HEK293T (cell line): ENCODE data around the gene CASS4.

Experiments
- CTCF ChIA-PET: fragments of 350-600 bp; formaldehyde crosslinking; extraction: SDS; loops from one replicate; lab custom pipeline; 2021; ENCODE audit warnings: antibody characterized with exemption, inconsistent platforms; lab: Yijun Ruan, JAX
- POLR2A ChIA-PET: fragments of 350-600 bp; formaldehyde crosslinking; extraction: SDS; loops from one replicate; lab custom pipeline; 2020; ENCODE audit warnings: antibody characterized with exemption, inconsistent platforms; lab: Yijun Ruan, JAX
- DNase-seq: peaks from one replicate; pipeline ENCODE4 v3.0.0; 2012; ENCODE audit warnings: mixed read lengths; ENCODE audit errors: extremely low spot score
- ARNT ChIP-seq: fragments of 450-650 bp; IDR thresholded peaks from 2 replicates; pipeline ENCODE4 v1.6.1; 2017; ENCODE audit warnings: mild to moderate bottlenecking
- BHLHE40 ChIP-seq: fragments of 450-650 bp; IDR thresholded peaks from 2 replicates; pipeline ENCODE4 v1.6.1; 2016; ENCODE audit warnings: mild to moderate bottlenecking, moderate library complexity, borderline replicate concordance
- CTBP1 ChIP-seq: fragments of 450-650 bp; IDR thresholded peaks from 2 replicates; pipeline ENCODE4 v1.6.1; 2016; ENCODE audit warnings: borderline replicate concordance
- ELF4 ChIP-seq: fragments of 450-650 bp; IDR thresholded peaks from 2 replicates; pipeline ENCODE4 v1.6.1; 2017; ENCODE audit warnings: antibody characterized with exemption
- FOXA1 ChIP-seq: fragments of 450-650 bp; IDR thresholded peaks from 2 replicates; pipeline ENCODE4 v1.6.1; 2016; ENCODE audit warnings: mild to moderate bottlenecking
- FOXK2 ChIP-seq: fragments of 450-650 bp; IDR thresholded peaks from 2 replicates; pipeline ENCODE4 v1.6.1; 2016; ENCODE audit warnings: mild to moderate bottlenecking
- FOXM1 ChIP-seq: fragments of 450-650 bp; IDR thresholded peaks from 2 replicates; pipeline ENCODE4 v1.6.1; 2017; ENCODE audit warnings: mild to moderate bottlenecking, borderline replicate concordance
- HDGF ChIP-seq: fragments of 450-650 bp; IDR thresholded peaks from 2 replicates; pipeline ENCODE4 v1.6.1; 2017; ENCODE audit warnings: antibody characterized with exemption, borderline replicate concordance
- L3MBTL2 ChIP-seq: fragments of 450-650 bp; conservative IDR thresholded peaks from 2 replicates; pipeline ENCODE4 v1.6.1; 2016; ENCODE audit warnings: mild to moderate bottlenecking
- LEF1 ChIP-seq: fragments of 450-650 bp; IDR thresholded peaks from 2 replicates; pipeline ENCODE4 v1.6.1; 2017; ENCODE audit warnings: mild to moderate bottlenecking, borderline replicate concordance
- NFRKB ChIP-seq: fragments of 450-650 bp; IDR thresholded peaks from 2 replicates; pipeline ENCODE4 v1.6.1; 2016; ENCODE audit warnings: mild to moderate bottlenecking, moderate library complexity
- SP1 ChIP-seq: fragments of 450-650 bp; IDR thresholded peaks from 2 replicates; pipeline ENCODE4 v1.6.1; 2017
- SUZ12 ChIP-seq: fragments of 450-650 bp; IDR thresholded peaks from 2 replicates; pipeline ENCODE4 v1.6.1; 2016; ENCODE audit warnings: mild to moderate bottlenecking
- TARDBP ChIP-seq: fragments of 450-650 bp; IDR thresholded peaks from 2 replicates; pipeline ENCODE4 v1.6.1; 2016
- ZNF384 ChIP-seq: fragments of 450-650 bp; IDR thresholded peaks from 2 replicates; pipeline ENCODE4 v1.6.1; 2016
- TF ChIP-seq, protein P1 (sequence below): fragments of 450-650 bp; IDR thresholded peaks from 2 replicates; pipeline ENCODE4 v1.6.1; 2016

The CASS4 gene

DNA sequence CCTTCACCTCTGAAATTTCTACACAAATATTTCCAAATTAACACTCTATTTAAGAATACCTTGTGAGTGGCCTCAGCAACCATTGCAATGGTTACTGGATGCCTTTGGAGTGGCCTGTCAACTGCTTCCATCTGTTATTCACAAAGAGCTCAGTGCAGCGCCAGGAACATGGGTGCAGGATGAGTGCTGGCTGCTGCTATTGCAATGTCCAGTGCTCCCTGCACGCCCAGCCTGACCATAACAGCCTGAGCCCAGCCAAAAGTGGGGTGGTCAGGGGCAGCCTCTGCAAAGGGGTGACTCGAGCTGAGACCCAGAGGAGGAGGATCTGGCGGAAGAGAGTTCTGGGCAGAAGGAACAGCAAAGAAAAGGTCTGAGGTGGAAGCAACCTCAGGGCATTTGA is 18.4 kb downstream of the CASS4 start:
- TF ChIP-seq LEF1 = no peak
- TF ChIP-seq, protein P1, sequence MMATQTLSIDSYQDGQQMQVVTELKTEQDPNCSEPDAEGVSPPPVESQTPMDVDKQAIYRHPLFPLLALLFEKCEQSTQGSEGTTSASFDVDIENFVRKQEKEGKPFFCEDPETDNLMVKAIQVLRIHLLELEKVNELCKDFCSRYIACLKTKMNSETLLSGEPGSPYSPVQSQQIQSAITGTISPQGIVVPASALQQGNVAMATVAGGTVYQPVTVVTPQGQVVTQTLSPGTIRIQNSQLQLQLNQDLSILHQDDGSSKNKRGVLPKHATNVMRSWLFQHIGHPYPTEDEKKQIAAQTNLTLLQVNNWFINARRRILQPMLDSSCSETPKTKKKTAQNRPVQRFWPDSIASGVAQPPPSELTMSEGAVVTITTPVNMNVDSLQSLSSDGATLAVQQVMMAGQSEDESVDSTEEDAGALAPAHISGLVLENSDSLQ = no peak
- TF ChIP-seq FOXM1 = no peak
- no peak for TF ChIP-seq TARDBP
- no peak for TF ChIP-seq ARNT
- TF ChIP-seq L3MBTL2 = no peak
- CTCF ChIA-PET = no interaction called here
- no peak for DNase-seq
- POLR2A ChIA-PET = no interaction called here

DNA sequence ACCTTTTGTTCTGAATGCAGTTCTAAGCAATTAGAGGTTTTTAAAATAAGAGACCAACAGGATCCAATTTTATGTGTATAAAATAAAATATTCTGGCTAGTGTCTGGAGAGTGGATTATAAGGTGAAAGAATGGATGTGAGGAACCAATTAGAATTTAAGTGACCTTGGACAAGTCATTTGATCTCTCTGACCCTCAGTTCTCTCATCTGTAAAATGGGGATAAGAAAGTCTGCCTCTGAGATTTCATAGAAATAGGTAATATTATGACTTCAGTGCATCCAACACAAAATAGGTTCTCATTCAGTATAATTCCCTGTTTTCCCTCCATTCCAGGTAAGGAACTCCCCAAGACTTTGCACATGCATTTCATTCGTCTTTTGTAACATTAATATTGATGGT is 18.9 kb downstream of the CASS4 start:
- no peak for DNase-seq
- ChIA-PET CTCF (no interaction called here), POLR2A (no interaction called here)
- TF ChIP-seq SP1 = no peak

DNA sequence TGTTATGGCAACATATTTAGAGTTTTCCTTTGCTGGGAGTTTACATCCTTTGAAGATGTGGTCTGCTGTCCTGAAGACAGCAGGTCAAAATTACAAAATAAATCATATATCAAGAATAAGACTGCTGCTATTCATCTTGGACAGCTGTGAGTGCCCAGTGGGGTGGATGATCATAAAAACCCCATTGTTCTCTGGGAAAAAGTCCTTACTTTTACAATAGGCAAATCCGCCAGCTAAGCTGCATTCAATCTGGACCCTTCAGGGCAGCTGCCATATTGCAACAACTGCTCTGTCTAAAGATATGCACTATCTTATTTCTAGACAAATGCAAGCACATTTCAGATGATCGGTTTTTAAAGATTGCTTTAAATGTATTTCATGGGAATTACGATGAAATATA is 19.4 kb downstream of the CASS4 start:
- CTCF ChIA-PET = no interaction called here
- POLR2A ChIA-PET = no interaction called here
- DNase-seq = no peak
- TF ChIP-seq FOXK2 (no peak), TARDBP (no peak), LEF1 (no peak), NFRKB (no peak), SP1 (no peak)

DNA sequence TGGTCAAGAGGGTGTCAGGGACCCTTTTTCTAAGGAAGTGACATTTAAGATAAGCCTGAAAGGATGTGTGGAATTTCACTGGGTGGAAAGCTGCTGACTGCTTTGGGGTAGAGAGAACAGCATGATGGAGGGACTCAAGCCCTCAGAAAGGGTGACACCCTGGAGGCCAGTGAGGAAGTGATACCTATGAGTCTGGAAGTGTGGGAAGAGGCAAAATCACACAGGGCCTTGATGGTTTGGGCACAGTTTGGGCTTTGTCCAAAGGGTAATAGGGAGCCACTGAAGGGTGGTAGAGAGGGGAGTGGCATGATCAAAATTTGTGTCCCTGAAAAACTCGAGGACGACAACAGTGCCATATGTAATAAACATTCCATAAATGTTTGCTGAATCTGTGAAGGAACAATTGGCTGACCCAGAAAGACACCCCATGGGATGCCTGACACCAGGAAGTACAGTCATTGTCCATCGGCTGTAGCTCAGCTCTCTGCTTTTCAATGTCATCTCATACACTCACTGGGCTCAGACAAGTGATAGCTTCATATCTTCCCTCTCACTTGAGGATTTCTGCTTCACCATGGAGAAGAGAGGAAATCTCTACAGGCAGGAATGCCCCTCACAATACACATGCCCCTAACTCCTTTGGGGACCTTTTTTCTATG is 21.3 kb downstream of the CASS4 start:
- ChIA-PET POLR2A (no interaction called here), CTCF (no interaction called here)
- DNase-seq = no peak
- TF ChIP-seq BHLHE40 (no peak), NFRKB (no peak), FOXK2 (no peak), ZNF384 (no peak), FOXM1 (no peak)

DNA sequence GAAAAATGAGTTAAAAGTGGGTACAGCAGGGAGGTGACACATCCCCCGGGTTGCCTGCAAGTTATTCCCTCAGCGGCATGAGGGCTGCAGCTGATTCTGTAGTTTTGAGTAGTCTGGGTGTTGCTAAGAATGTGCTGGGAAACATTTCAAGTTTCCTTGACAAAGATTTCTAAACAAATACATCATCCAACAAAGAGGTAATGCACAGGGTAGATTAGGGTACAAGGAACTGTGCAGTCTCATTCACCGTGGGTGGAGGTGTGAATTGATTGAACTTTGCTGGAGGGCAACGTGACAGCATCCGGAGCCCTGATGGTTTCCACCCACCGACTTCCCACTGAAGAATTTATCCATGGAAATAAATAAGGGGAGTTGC is 21.8 kb downstream of the CASS4 start:
- ChIA-PET POLR2A (no interaction called here), CTCF (no interaction called here)
- DNase-seq = no peak
- TF ChIP-seq HDGF (no peak), BHLHE40 (no peak), TARDBP (no peak), ARNT (no peak), L3MBTL2 (no peak), SUZ12 (no peak), ELF4 (no peak)
- TF ChIP-seq, protein P1 = no peak

DNA sequence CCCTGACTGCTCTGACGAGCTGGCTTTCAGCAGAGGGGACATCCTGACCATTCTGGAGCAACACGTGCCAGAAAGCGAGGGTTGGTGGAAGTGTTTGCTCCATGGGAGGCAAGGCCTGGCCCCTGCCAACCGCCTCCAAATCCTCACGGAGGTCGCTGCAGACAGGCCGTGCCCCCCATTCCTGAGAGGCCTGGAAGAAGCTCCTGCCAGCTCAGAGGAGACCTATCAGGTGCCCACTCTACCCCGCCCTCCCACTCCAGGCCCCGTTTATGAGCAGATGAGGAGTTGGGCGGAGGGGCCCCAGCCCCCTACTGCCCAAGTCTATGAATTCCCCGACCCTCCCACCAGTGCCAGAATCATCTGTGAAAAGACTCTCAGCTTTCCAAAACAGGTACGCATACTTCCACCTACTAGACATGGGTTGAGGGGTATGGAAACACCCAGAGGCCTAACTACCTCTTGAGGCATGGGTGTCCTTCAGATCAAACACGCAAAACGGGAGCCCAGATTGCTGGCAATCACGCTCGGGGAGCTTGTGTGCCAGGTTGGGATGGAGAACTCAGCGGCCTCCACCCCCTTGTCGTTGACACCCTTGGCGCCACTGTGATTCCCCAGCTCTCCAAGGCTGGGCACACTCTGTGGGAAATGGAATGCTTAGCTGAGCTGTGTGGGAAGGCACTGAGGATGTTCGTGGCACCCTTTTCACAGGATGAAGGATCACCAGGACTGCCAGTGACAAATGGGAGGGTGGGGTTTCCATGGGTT is 25.3 kb downstream of the CASS4 start:
- ChIA-PET POLR2A (no interaction called here), CTCF (no interaction called here)
- TF ChIP-seq HDGF = no peak
- TF ChIP-seq ELF4 = no peak
- no peak for TF ChIP-seq TARDBP
- TF ChIP-seq LEF1 = no peak
- TF ChIP-seq, protein P1 = no peak
- TF ChIP-seq FOXA1 = no peak
- TF ChIP-seq L3MBTL2 = no peak
- DNase-seq = no peak

DNA sequence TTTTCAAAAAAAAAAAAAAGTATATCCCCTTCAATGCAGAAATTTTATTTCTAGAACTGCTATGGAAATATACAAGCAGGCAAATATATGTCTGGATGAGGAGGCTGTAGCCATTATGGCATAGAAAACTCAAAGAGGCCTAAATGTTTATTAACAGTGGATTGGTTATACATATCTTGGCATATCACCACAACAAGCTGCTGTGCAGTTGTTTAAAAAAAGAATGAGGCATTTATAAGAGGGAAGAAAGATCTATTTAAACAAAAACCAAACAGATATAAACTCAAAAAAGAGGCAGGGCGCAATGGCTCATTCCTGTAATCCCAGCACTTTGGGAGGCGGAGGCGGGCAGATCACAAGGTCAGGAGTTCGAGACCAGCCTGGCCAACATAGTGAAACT is 26.2 kb downstream of the CASS4 start:
- CTCF ChIA-PET = no interaction called here
- POLR2A ChIA-PET = no interaction called here
- DNase-seq = no peak
- TF ChIP-seq L3MBTL2 (no peak), ELF4 (no peak), FOXK2 (no peak), ARNT (no peak), CTBP1 (no peak), BHLHE40 (no peak), ZNF384 (no peak), TARDBP (no peak), SP1 (no peak)
- TF ChIP-seq, protein P1 = no peak
